ENCODE data around the gene TSSC4. TPM values are rescaled to one million over a fixed set of nuclear protein-coding genes. Genes with fewer than 3 reads are reported as not detected.

Gene TSSC4
- total RNA-seq, 1 experiment from 2014 or later = 60.9 TPM

DNA sequence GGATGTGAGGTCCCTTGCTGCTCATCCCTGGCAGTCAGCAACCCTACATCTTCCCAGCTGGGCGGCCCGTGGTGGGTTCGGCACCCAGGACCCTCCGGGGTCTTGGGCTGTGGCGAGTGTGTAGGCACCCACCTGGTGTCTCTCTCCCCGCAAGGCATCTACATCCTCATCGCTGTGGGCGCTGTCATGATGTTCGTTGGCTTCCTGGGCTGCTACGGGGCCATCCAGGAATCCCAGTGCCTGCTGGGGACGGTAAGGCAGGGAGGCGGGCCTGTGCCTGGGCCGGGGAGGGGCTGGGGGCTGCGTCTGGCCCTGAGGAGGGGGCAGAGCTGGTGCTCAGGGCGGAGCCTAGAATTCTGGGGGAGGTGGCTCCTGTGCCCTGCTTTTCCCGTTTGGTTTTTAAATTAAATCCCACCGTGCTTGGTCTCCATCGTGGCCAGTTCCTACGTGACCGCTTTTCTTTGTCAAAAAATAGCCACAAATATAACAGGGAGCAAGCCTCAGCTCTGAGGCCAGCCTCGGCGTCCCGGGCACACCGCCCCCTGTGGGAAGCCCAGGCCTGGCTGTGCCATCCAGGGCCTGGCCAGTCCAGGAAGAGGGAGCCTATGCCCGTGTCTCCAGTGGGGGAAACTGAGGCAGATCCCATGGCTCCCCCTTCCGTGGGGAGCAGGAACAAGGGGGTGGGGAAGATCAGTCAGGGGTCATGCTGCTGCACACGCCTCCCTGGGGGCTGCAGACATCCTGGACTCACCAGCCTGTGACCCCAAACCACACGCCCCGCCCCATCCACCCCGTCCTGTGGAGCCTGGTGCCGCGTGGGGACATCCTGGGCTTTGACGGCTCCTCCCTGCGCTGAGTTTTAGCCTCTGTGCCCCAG is 6.4 kb upstream of the TSSC4 start:
- H3K9me3 ChIP-seq = no peaks in the 10 kb centered on the region
- Mint-ChIP-seq H3K36me3 (ENCODE audit: insufficient read depth, unreplicated experiment) (peaks cover 52% of the 10 kb centered on the region), H3K27ac (ENCODE audit: unreplicated experiment) (no peak overlapping the region), H3K4me1 (ENCODE audit: low read depth, unreplicated experiment) (peaks cover 8% of the 10 kb centered on the region), H3K27me3 (ENCODE audit: insufficient read depth, unreplicated experiment) (no peaks in the 10 kb centered on the region), H3K9me3 (ENCODE audit: unreplicated experiment) (no peaks in the 10 kb centered on the region), H3K4me3 (ENCODE audit: unreplicated experiment) (no peak overlapping the region)
- no TSS peak for BruUV-seq (replicated peaks)
- no peaks in the 10 kb centered on the region for H3K27me3 ChIP-seq (replicated peaks; ENCODE audit: control insufficient read depth, insufficient read depth, low read length)
- POLR2A ChIA-PET = interaction anchor here (0.5 kb wide), 1 partner anchor 16 kb away, joined by 4 read pairs; no protein-coding TSS in a partner anchor
- intact Hi-C loops (cut with micrococcal nuclease; ENCODE audit: unreplicated experiment) = no loop called here
- H3K36me3 ChIP-seq (ENCODE audit: control insufficient read depth, insufficient read depth, low read length) = no peaks in the 10 kb centered on the region; the same call in 1 of the 2 replicates
- no peak for DNase-seq
- TF ChIP-seq CTCF (IDR thresholded peaks at IDR 0.05; ENCODE audit: insufficient read depth in 1 of 2, low read depth in 1 of 2, low read length in 1 of 2, severe bottlenecking in 1 of 2, unreplicated experiment in 1 of 2) = no peak
- CTCF ChIA-PET = no interaction called here
- H3K4me3 ChIP-seq (ENCODE audit: low read depth, low read length) = no peak overlapping the region
- peaks cover 16% of the 10 kb centered on the region; the same call in 1 of the 2 replicates for H3K4me1 ChIP-seq

DNA sequence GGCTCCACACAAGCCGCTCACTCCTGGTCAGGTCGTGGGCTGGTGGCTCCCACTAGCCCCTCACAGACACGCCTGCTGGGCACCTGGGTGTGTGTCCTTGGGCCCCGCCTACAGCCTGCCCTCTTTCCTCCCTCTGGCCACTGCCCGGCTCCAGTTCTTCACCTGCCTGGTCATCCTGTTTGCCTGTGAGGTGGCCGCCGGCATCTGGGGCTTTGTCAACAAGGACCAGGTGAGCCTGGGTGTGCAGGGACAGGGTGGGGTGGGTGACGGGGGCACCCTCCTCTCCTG is 5.8 kb upstream of the TSSC4 start:
- CTCF ChIA-PET = no interaction called here
- H3K36me3 ChIP-seq (ENCODE audit: control insufficient read depth, insufficient read depth, low read length) = no peaks in the 10 kb centered on the region; the same call in 1 of the 2 replicates
- POLR2A ChIA-PET = interaction anchor here (0.5 kb wide), 1 partner anchor 17 kb away, joined by 4 read pairs; no protein-coding TSS in a partner anchor
- no TSS peak for BruUV-seq (replicated peaks)
- no peak overlapping the region for H3K27ac Mint-ChIP-seq (ENCODE audit: unreplicated experiment)
- H3K4me1 ChIP-seq = peaks cover 18% of the 10 kb centered on the region; the same call in 1 of the 2 replicates
- peaks cover 8% of the 10 kb centered on the region for H3K4me1 Mint-ChIP-seq (ENCODE audit: low read depth, unreplicated experiment)
- no peaks in the 10 kb centered on the region for H3K27me3 Mint-ChIP-seq (ENCODE audit: insufficient read depth, unreplicated experiment)
- no peaks in the 10 kb centered on the region for H3K27me3 ChIP-seq (replicated peaks; ENCODE audit: control insufficient read depth, insufficient read depth, low read length)
- H3K4me3 Mint-ChIP-seq (ENCODE audit: unreplicated experiment) = no peak overlapping the region
- no peak overlapping the region for H3K4me3 ChIP-seq (ENCODE audit: low read depth, low read length)
- intact Hi-C loops (cut with micrococcal nuclease; ENCODE audit: unreplicated experiment) = no loop called here
- H3K9me3 ChIP-seq = no peaks in the 10 kb centered on the region
- H3K9me3 Mint-ChIP-seq (ENCODE audit: unreplicated experiment) = no peaks in the 10 kb centered on the region
- no peak for DNase-seq
- H3K36me3 Mint-ChIP-seq (ENCODE audit: insufficient read depth, unreplicated experiment) = peaks cover 52% of the 10 kb centered on the region
- TF ChIP-seq CTCF (IDR thresholded peaks at IDR 0.05; ENCODE audit: insufficient read depth in 1 of 2, low read depth in 1 of 2, low read length in 1 of 2, severe bottlenecking in 1 of 2, unreplicated experiment in 1 of 2) = no peak

GRCh38 chr11:2395211-2395730 is 5.3 kb upstream of the TSSC4 start:
- no peak for DNase-seq
- Histone ChIP-seq H3K36me3 (ENCODE audit: control insufficient read depth, insufficient read depth, low read length) (no peaks in the 10 kb centered on the region; the same call in 1 of the 2 replicates), H3K4me1 (peaks cover 13% of the 10 kb centered on the region; the same call in 1 of the 2 replicates), H3K4me3 (ENCODE audit: low read depth, low read length) (no peak overlapping the region), H3K9me3 (no peaks in the 10 kb centered on the region), H3K27me3 (replicated peaks; ENCODE audit: control insufficient read depth, insufficient read depth, low read length) (no peaks in the 10 kb centered on the region)
- no peak overlapping the region for H3K27ac Mint-ChIP-seq (ENCODE audit: unreplicated experiment)
- ChIA-PET POLR2A (no interaction called here), CTCF (interaction anchor here (0.5 kb wide), 1 partner anchor 17 kb away, joined by 3 read pairs; no protein-coding TSS in a partner anchor)
- H3K4me1 Mint-ChIP-seq (ENCODE audit: low read depth, unreplicated experiment) = peaks cover 6% of the 10 kb centered on the region
- H3K36me3 Mint-ChIP-seq (ENCODE audit: insufficient read depth, unreplicated experiment) = peaks cover 52% of the 10 kb centered on the region
- no TSS peak for BruUV-seq (replicated peaks)
- no peaks in the 10 kb centered on the region for H3K9me3 Mint-ChIP-seq (ENCODE audit: unreplicated experiment)
- no peak for TF ChIP-seq CTCF (IDR thresholded peaks at IDR 0.05; ENCODE audit: insufficient read depth in 1 of 2, low read depth in 1 of 2, low read length in 1 of 2, severe bottlenecking in 1 of 2, unreplicated experiment in 1 of 2)
- H3K4me3 Mint-ChIP-seq (ENCODE audit: unreplicated experiment) = no peak overlapping the region
- intact Hi-C loops (cut with micrococcal nuclease; ENCODE audit: unreplicated experiment) = no loop called here
- H3K27me3 Mint-ChIP-seq (ENCODE audit: insufficient read depth, unreplicated experiment) = no peaks in the 10 kb centered on the region
